AML-193 (cell line): ENCODE data around the gene EIPR1.
"Not testable (repeated sequence)": the region's sequence is repeated elsewhere in the genome, so short reads cannot be mapped to it uniquely, and the experiment has no call there.

ENCODE experiments used
- DNase-seq, 2 experiments: peaks; one replicate each; lab custom pipeline; 2025; lab: John Stamatoyannopoulos, UW

EIPR1 gene

DNA sequence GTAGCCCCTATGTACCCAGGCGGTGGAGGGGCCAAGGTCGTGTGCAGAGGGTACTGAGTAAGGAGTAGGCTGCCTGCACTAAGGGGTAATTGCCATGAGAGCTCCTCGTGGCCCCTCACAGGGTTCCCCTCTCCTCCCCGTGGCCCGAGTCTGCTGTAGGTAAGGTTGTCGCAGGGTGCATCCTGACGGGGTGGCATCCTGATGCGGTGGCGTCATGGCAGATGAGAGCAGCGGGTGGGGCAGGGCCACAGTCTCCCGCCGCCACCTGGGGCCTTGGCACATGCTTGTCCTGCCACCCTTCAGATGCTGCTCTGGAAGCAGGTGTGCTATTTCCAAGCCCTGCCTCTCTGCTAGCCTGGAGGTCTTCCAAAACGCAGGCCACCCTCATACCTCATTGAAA is 89.7 kb downstream of the EIPR1 start:
- no peak for DNase-seq

DNA sequence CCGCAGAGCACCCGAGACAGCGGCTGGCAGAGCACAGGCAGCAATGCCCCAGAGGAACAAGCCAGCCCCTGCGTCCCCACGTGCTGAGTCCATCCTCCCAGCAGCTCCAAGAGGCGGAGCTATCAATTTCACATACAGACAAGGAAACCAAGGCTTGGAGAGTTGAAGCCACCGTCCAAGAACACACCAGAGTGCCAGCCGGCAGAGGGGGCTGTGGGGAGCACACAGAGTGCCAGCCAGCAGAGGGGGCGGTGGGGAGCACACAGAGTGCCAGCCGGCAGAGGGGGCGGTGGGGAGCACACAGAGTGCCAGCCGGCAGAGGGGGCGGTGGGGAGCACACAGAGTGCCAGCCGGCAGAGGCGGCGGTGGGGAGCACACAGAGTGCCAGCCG is 91.0 kb downstream of the EIPR1 start:
- DNase-seq, result not testable (repeated sequence)

DNA sequence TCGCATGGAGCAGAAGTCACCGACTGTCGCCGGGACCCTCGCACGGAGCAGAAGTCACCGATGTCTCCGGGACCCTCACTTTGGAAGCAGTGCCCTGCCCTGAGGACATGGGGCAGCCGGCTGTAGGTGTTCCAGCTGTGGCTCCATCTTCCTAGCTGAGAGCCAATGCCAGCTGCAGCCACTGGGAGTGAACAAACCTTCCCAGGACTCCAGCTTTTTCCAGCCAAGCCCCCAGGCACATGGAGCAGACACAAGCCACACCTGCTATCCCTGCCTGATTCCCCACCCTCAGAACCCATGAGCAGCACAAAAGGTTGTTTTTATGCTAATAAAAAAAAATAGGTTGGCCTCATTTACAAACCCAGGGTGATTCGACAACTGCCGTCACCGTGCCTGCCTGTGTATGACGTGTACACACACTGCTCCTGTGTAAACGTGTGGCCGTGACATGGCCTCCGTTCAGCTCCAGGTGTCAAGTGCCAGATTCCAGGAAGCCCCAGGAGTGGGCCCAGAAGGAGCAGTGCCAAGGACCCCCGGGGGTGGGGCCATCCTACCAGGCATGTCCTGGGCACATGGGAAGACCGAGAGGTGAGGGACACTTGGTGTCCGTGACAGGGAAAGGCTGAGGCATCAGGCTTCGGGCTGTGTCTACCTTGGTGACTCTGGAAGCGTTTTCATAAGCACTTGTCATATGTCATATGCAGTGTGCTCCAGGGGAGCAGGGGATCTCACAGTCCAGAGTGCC is 91.5 kb downstream of the EIPR1 start:
- no peak for DNase-seq

DNA sequence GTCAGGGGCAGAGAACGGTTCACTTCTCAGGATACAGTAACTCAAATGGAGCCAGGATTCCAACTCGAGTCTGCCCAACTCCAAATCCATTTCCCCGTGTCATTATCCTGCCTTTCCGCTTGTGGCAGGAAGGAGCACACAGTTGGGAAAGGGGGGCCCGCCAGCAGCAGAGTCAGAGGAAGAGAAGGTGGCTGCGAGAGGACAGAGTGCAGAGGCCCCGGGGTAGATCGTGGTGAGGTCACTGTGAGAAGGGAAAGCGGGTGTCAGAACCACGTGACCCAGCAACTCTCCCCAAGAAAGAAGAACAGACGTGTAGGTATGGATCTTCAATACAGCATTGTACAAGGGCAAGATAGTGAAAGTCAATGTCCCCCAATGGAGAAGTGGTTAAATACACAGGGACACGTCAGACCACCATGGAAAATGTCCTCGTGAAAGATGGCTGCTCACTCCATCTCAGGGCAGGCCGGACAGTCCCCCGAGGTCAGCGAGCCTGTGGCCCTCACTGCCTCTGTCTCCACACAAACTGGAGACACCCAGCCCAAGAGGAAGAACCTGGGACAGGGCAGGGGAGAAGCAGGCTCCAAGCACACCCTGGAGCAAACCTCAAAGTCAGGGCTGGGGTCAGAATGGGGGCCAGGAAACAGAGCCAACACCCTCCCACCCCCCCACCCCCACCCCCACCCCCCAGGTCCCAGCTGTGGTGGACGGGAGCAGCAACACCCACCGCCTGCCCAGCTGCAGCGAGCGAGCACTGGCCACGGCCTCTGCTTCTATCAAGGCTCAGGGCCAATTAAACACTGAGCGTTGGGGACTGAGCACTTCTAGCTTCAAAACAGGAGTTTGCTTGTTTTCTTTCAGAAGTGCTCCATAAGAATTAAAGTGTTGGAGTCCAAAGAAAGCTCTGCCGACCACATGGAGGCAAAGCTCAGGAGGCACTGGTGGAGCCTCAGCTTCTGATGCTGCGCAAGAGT is 92.7 kb downstream of the EIPR1 start:
- no peak for DNase-seq

DNA sequence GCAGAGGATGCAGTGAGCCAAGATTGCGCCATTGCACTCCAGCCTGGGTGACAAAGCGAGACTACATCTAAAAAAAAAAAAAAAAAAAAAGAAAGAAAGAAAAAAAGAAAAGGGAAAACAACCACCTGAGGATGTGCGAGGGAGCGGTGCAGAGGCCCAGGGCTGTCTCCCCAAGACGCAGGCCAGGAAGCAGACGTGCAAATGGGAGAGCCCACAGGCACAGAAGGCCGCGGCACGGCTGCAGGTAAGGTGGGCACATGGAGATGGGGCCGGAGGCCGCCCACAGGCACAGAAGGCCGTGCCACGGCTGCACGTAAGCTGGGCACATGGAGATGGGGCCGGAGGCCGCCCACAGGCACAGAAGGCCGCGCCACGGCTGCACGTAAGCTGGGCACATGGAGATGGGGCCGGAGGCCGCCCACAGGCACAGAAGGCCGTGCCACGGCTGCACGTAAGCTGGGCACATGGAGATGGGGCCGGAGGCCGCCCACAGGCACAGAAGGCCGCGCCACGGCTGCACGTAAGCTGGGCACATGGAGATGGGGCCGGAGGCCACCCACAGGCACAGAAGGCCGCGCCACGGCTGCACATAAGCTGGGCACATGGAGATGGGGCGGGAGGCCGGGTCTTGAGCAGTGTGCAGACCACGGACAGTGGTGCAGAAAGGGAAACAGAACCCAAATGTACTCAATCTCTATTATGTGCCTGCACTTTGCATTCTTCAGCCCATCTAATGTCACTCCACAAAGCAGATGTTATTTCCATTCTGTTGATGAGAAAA is 93.6 kb downstream of the EIPR1 start:
- not testable (repeated sequence) for DNase-seq

DNA sequence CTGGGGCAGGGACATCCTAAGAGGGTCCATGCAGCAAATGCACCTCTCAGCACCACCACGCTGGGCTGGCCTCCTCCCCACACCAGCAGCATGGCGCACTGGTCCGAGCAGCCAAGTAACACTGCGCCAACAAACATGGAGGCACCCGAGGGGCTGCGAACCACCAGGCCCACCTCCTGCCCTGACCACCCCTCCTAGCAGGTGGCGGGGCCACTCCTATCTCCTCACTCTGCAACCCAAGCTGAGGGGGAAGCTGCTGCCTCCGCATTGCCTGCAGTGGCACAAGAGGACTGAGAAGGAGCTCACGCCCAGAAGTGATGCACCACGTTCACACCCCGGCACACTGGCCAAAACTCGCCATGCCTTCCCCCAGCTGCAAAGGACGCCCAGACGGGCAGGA is 94.4 kb downstream of the EIPR1 start:
- no peak for DNase-seq

DNA sequence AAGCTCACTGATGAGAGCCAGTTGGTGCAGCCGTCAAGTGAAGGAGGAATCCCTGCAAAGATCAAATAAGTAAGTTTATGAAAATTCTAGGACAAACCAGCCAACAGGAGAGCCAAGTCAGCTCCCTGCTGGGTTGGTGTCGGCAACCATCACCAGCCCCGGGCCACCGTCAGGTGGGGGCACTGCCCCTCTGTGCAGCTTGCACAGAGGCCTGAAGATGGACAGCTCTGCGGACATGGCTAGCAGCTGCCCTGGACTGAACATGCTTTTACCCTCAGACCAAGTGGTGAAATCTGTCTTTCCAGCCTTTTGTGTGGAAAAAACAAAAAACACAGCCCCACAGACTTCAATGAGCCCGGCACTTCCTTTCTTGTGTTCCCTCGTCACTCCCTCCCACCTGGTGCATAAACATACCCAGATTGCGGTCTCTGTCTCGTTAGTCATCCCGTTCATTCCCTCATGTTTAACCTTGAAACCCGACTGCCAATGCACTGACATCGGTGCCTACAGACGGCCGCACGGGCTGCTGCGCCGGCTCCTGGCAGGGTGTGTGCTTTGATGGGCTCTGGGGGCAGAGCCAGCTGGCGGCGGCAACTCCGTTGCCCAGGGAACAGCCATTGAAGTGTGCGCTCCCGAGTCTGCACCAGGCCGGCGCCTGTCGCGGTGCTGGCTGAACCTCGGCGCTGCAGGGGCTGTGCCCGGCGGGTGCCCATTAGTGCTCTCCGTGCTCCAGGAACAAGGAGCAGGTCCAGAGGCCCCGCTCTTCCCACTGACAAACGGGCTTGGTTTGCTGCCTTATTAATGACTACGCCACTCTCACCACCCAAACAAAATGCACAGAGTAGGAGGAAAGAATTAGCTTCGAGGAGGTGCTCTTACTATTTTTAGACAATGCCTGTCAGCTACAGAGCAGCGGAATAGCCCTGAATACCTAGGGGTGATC is 95.3 kb downstream of the EIPR1 start:
- DNase-seq, result no peak

DNA sequence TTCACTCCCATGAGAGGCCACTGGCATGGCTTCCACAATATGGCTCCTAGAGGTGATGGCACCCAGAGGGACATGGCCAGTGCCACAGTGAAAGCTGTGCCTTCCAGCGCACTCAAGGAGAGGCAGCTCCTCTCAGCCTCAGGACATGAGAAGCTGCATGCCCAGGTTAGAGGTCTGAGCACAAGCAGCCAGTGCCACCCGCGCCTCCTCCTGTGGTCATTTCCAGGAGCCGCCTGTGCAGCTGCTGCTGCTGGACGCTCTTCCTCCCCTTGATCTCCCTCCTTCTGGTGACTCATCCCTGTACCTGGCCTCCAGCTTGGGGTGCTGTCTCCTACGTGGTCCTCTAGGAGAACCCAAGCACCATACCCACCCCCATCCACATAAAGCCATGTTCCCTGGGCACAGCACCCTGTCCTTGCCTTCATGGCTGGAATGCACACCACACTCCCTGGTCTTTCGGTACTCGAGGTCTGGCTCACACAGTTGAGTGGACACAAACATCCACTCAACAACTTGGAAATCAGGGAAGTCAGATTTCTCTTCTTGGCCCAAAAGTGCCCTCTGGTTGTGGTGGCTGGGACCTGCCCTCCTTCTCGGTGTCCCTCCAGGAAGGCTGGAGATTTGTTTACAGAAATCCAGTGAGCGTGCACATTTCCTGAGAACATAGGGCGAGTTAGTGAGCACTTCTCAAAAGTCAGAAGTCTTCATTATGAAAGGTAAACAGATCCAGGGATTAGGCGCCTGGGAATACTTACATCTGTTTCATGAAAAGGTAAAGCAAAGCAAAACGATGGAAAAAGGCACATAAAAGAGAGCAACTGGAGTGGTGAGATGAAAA is 96.7 kb downstream of the EIPR1 start:
- DNase-seq, result no peak

DNA sequence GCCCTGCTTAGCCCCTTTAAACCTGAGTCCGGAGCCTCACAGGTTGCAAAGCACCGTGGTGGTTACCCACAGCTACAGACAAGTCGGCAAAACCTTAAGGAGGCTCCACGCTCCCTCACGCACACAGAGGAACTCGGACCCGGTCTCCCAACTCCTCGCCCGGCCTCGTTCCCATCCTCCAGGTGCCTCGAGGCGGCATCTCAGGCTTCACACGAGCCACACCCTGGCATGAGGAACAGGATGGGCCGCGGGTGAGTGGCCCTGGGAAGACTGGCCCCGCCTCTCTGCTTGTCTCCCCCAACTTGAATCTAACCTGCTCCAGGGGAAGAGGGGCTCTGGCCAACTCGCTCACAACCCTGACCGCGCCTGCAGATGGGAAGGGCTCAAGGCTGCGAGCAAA is 97.4 kb downstream of the EIPR1 start:
- no peak for DNase-seq

DNA sequence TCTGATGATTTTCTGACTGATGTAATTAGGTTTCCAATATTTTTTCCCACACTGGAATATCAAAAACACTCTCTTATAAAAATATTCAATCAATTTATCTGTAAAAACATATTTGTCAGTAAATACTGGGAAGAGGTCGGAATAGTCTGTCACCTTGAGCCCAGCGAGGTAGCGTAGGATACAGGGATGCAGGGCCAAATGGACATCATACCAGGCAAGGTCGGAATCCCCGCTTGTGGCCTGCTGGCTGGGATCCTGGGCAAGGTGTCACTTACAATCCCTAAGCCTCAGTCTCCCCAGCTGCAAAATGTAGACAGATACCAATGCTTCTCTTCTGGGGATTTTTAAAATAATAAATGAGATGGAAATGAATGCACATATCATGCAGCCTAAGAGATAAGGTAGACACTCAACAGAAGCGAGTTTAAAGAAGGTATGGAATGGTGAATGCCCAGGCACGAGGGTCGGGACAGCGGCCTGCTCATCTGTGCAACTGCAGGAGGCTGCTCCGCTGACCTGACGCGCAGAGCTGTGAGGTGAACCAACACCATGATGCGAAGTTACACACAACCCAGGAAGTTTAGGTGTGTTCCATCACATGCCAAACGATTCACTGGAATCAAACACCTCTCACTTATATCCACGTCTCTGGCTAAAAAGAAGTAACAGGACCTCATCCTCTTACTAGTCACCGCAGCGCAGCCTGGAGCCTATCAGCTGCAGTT is 98.2 kb downstream of the EIPR1 start:
- no peak for DNase-seq

DNA sequence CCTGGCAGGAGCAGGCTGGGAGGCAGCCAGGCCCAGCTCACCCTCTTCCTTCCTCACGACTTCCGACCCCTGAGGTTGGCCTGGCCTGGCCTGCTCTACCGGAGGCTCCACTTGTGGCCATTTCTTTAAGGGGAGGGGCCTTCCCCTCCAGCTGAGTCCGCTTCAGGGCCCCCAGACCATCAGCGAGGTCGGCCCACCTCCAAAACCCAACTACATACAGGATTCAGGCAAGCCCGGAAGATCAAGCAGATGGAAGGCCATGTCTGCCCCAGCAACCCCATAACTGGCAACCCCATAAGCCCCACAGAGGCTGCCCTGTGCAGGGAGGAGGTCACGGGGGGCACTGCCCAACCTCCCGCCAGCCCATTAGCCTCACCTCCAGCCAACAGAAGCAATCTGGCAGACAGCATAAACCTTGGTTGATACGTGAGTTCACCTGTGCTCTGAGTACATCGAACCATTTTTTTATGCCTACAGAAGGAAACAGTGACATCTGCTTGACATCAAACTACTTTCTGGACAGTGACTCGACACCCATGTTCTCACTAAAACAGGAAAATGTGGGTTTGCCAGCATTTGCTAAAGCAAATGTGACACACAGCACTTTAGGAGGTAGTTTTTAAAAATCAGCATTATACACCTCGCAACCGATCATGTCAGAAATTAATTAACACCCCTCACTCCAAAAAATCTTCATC is 98.9 kb downstream of the EIPR1 start:
- DNase-seq, result no peak

DNA sequence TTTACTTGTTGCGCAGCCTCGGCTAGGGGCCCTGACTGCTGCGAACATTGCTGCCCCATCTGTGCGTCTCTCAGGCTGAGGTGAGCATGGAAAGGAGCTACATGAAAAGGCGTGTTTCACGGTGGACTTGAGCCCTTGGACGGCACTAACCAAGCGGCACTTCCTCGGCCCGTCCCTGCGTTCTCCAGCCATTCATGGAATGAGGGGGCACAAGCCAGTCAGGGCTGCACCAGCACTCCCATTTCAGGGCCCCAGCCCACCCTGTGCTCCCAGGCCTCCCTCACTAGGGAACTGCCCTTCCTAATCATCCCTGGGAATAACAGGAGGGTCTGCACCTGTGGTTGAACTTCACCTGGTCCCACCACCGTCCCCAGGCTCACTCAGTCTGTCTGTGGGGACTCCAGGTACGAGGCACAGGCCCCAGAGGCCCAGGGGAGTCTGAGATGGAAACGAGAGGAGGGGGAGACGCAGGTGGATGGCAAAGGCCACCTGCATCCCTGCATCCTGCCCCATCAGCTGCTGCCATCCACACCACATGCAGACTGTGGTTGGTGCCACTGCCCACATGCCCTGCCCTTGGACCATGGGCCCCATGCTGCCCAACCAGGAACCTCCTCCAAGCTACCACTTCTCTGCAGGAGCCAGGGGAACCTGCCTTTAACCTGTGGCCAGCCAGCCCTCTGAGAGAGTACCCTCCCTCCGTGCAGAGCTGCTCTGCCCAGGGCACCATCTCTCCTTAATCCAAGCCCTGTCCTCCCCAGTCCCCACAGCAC is 99.7 kb downstream of the EIPR1 start:
- no peak for DNase-seq

DNA sequence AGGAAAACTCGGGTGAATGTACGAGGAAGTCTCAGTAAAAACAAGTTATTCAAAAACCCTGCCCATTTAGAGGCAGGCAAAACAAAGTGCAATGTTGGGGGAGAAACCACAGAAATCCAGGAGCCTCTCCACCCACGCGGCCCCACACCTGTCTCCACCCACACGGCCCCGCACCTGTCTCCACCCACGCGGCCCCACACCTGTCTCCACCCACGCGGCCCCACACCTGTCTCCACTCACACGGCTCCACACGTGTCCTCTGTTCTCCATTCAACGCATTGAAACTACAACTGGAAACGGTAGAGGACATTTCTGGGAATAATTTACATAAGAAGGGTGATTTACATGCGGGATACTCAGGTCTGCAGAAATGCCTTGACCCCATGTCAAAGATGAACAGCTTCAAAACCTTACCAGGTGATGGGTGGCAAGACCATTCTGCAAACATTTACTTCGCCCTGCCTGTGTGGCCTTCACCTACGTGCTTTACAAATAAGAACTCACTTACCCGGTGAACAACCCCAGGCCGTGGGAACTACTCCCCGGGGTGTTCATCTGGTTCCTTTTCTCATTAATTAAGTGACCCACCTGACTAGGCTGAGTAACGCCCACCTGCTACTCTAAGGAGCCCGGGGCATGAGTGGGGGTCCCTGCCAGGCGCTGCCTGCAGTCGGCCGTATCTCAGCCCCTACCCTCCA is 100.4 kb downstream of the EIPR1 start:
- DNase-seq, result no peak

DNA sequence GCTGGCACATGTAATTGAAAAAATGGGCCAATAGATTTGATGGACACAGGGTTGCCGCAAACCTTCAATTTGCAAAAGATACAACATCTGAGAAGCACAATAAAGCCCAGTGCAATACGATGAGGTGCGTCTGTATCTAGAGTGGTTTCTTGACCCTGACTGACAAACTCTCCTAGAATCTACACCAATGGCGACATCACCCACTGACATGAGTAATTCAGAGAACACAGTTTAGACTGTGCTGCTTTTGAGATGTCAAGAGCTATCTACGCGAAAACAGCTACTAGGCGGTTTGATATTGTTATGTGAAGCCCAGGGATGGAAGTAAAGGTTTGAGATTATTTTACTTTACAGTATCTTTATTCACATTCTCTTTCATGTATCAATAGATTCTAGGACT is 104.9 kb downstream of the EIPR1 start:
- DNase-seq, result no peak

DNA sequence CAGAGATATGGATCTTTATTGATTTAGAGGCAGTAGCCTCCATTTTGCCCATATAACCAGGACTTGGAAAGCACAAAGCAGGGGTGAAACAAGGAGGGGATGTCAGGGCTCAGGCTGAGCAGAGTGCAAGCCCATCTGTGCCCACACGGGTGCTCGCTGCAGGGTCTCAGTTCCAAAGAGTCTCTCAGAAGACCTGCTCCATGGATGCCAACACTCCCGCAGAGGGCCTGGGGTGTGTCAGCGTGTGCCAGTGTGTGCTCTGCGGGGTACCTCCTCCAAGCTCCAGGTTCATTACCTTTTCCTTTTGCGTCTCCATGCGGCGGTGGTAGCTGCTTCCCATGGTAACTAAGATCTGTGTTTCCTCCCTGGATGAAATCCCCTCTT is 107.5 kb downstream of the EIPR1 start:
- no peak for DNase-seq

DNA sequence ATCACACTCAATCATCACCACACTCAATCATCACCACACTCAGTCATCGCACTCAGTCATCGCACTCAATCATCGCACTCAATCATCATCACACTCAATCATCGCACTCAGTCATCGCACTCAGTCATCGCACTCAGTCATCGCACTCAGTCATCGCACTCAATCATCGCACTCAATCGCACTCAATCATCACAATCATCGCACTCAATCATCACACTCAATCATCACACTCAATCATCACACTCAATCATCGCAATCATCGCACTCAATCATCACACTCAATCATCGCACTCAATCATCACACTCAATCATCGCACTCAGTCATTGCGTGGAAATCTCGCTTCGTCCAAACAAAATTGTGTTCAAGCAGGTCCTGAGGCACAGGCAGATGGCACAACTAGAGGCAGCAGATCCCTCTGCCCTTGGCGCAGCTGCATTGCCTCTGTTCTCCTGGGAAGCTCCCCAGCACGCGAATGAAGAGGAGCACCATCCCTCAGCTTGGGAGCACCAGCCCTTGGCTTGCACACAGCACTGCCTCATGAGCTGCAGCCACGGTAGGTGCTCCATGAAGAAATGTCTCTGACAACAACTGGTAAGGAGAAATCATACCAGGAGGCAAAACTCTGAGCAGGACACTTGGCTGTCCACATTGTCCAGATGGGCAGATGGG is 108.1 kb downstream of the EIPR1 start:
- no peak for DNase-seq

DNA sequence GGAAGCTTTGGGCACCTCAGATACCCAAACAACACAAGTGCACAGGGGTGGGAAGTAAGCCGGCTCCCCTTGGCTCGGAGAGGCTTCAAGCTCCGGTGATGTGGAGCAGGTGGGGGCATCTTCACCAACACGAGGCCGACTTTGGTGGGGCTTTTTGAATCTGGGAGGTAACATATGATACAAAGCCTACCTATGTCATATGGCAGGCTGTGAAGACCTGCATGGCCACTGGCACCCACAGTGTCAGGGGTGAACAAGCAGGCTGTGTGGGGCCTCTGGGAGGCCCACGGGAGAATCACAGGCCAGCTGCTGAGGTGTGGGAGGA is 109.0 kb downstream of the EIPR1 start:
- no peak for DNase-seq
